HG03432 (cell line): ENCODE data around the gene OR6C76.
"Not testable (repeated sequence)": the region's sequence is repeated elsewhere in the genome, so short reads cannot be mapped to it uniquely, and the experiment has no call there.

Experiments used
- ATAC-seq: cut with Tn5 transposase; IDR thresholded peaks from one replicate; pipeline ENCODE4 v1.9.1; 2021; ENCODE audit warnings: mild to moderate bottlenecking, moderate library complexity; ENCODE audit not compliant: unreplicated experiment

OR6C76 gene

DNA sequence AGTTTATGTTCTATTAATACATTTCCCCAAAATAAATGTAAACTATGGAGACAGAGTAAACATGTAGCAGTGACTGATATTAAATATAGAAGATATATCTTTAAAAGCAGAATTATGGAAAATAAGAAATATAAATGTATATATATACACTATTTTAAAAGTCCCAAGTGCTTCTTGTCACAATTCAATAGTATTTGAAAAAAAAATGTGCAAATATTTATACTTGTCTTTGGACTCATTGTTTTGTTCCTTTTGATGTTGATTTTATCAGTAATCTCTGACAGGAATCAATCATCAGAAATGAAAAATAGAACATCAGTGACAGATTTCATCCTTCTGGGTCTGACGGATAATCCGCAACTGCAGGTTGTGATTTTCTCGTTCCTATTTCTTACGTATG lies at the start of gene OR6C76:
TSS of gene OR6C76 (plus strand) at position 301 of the 400 bp plus-strand sequence. CDS start at position 301, 0 bp downstream.
- ATAC-seq, result no peak

DNA sequence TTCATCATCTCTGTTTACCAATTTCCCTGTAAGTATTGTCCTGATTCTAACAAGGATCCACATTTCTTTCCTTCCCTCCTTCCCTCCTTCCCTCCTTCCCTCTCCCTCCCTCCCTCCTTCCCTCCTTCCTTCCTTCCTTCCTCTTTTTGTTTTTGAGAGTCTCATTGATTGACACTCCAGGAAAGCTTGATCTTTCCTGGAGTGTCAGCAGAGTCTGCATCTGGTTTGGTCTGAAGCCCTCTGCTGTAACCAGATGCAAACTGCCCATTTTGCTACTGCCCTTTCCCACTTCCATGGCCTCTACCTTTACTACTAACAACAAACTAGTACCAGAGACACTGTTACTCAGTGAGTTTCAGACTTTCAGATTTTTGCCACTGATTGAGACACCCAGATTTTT lies 40.2 kb upstream of the OR6C76 start:
- no peak for ATAC-seq

DNA sequence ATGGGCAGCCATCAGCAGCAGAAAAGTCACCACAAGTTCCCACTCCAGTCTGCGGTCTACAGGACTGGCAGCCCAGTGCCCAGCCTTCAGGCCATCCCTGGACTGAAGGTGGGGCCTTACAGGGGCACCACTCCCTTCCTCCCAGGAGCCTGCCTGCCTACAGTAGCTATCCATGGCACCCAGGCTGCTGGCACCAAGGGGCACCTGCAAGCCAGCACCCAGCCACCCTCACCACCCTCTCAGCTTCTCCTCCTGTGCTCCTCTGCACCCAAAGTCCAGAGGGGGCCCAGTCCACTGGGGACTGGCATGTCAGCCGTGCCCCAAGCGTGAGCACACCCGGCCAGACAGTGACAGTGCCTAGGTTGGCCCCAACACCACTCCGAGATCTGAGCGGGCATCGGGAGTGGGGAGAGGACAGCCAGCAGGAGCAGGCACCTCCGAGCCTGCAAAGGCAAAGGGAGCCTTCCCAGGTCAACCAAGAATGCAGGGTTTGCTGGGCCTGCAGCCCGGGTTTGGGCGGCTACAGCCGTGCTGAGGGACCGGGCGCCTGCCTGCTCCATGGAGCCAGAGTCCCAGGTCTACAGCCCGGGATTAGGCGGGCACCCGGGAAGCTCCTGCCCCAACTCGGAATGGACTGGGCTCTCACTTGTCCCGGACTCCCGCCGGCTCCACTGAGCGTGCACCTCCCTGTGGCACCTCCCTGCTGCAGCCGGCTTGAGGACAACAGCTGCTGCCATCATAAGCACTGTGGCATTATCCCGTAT lies 33.8 kb upstream of the OR6C76 start:
- ATAC-seq, result no peak

DNA sequence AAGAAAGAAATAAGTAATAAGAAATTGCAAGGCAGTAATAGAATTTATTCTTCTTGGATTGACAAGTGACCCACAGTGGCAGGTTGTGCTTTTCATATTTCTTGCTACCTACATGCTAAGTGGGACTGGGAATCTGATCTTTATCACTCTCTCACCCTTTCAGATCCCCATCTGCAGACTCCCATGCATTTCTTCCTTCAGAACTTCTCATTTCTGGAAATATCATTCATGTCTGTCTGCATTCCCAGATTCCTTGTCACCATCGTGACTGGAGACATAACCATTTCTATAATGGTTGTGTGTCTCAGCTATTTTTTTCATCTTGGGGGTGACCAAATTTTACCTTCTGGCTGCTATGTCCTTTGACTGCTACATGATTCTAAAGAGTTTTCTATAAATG lies 29.7 kb upstream of the OR6C76 start:
- ATAC-seq, result no peak

DNA sequence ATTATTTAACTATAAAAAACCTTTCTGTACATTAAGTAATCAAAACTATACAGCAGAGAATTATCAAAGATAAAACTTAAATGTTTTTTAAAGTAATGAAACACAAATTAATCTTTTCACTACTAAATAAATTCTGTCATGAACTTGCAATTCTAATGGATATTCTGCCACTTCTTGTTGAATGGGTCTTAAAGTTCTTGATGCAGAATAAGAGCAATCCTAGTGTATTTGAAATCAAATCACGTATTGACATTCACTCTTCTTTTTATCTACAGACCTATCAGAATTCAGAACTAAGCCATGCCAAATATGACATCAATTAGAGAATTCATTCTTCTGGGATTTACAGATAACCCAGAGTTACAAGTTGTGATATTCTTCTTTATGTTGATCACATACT lies 25.8 kb upstream of the OR6C76 start, which contains the start of gene OR6C65:
TSS of gene OR6C65 (plus strand) at position 301 of the 400 bp plus-strand sequence. CDS start at position 301, 0 bp downstream.
- no peak for ATAC-seq

DNA sequence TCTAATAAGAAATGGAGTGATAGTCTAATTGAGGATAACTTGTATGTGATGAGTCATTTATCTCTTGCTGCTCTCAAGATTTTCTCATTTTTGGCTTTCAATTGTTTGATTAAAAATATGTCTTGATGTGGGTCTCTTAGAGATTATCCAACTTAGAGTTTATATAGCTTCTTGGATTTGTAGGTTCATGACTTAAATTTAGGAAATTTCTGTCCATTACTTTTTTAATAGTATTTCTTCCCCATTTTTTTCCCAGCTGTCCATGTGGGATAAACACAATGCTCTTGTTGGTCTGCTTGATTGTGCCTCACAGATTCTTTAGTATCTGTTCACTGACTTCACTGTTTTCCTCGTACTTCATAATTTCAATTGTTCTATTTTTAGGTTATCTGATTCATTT lies 18.2 kb upstream of the OR6C76 start:
- no peak for ATAC-seq

DNA sequence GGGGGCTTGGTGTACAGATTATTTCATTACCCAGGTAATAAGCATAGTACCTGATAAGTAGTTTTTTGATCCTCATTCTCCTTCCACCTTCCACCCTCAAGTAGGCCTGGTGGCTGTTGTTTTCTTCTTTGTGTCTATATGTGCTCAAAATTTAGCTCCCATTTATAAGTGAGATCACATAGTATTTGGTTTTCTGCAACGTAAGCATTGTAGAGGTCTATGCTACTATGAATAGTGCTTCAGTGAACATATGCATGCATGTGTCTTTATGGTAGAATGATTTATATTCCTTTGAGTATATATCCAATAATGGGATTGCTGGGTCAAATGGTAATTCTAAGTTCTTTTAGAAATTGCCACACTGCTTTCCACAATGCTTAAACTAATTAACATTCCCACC lies 16.9 kb upstream of the OR6C76 start:
- not testable (repeated sequence) for ATAC-seq

DNA sequence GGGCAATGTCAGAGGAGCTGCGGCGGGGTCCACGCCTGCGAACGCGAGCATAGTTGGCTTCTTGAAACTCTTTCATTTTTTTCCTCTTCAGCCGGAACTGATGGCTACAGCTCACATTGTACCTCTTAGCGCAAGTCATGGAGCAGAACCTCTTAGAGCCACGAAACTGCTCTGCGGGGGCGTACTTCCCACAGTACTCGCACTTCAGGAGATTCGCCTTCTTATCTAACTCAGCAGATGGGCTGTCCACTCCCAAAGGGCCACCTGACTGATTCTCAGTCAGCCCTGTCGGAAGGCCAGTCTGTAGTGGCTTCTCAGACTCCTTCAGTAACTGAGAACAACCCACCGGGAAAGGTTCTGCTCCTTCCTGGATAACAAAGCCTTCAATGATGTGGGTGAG lies 13.9 kb upstream of the OR6C76 start:
- not testable (repeated sequence) for ATAC-seq

DNA sequence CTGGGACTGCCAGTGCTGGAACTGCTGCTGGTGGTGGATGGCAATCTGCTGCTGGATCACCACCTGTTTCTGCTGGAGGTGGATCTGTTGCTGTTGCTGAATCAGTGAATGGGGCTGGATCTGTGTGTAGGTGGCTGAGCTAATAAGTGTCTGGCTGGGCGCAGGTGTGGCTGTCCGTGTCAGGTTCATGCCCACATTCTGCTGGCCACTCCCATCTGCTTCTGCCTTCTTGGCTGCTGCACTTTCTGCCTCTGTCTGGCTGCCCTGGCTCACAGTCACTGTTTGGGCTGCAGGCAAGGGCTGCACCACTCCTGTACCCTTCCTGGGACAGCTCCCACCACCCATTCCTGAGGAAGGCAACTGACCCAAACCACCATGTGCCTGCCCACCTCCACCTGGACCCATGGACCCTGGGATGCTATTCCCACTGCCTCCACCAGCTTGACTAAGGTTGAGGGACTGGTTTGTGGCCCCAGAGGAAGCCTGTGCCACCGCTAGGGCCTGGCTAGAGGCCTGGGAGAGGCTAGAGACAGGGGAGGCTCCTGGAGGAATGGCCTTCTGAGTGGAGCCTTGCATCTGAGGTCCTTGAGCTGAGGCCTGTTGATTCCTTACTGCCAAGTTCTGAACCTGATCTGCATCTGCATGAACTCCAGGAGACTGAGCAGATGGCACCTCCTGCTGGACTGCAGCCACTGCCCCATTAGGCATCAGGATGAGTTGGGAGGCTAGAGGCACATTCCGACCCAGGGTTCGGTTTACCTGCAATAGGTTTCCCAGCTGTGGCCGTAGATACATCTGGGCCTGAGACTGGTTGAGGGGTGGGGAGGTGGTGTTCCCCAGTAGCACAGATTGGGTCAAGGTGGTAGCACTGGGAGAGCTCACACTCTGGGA lies 12.3 kb upstream of the OR6C76 start:
- not testable (repeated sequence) for ATAC-seq

DNA sequence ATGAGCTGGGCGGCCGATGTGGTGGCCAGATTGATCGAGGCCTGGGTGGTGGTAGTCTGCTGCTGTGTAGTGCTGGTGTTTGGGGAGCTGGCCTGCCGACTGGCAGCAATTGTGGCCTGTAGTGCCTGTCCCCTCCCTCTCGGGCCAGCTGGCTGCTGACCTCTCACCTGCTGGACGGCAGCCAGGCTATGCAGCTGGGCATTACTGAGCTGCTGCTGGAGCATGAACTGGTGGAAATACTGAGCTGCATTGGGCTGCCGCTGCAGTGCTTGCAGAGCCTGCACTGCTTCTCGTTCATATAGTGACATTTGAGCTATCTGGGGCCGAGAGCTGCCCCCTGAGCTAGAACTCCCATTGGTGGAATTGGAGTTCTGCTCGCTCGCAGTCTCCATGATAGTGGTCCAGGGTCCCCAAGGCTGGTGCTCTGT lies 11.6 kb upstream of the OR6C76 start:
- ATAC-seq, result not testable (repeated sequence)

DNA sequence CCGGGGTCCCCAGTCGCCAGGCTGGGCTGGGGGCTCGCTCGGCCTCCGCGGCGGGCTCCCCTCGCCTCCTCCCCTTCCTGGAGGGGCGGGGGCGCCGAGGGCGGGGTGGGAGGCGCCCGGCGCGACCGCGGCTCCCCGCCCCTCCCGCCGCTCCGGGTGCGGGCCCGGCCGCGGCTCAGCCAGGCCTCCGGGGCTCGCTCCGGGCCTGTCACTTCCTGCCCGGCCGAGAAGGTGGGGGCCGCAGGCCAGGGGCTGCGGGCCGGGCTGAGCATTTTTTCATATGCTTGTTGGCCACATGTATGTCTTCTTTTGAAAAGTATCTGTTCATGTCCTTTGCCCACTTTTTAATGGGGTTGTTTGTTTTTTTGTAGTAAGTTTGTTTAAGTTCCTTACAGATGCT lies 11.2 kb upstream of the OR6C76 start:
- not testable (repeated sequence) for ATAC-seq

DNA sequence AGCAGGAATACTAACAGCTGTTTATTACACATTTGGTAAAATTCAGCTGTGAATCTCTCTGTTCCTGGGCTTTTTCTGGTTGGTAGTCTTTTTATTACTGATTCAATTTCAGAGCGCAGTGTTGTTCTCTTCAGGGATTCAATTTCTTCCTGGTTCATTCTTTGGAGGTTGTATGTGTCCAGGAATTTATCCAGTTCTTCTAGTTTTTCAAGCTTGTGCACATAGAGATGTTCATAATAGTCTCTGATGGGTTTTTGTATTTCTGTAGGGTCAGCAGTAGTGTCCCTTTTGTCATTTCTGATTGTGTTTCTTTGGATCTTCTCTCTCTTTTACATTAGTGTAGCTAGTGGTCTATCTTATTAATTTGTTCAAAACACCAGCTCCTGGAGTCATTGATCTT lies 9.1 kb upstream of the OR6C76 start:
- no peak for ATAC-seq

DNA sequence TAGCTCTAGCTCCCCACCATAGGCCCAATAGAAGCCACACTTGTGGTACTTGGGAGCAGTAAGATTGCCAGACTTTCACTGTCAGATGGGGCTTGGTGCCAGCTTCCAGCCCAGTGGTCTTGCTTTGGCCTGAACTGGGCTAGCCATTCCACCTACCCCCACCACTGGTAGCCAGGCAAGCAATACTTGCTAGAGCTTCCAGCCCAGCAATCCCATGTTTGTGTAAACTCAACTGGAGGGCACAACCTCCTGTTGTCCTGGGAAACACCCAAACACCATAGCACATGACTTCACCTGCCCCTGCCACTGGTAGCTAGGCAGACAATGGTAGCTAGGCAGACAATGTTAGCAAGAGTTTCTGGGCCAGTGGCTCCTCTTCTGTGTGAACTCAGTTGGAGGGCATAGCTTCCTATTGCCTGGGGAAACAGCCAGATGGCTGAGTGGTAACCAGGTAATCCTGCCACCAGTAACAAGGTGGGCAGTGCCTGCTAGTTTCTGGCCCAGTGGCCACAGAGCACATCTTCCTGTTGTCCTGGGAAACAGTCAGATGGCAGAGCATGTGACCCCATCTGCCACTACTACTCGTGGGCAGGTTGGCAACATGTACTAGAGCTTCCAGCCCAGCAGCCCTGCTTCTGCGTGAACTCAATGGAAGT lies 5.6 kb upstream of the OR6C76 start:
- ATAC-seq, result no peak

DNA sequence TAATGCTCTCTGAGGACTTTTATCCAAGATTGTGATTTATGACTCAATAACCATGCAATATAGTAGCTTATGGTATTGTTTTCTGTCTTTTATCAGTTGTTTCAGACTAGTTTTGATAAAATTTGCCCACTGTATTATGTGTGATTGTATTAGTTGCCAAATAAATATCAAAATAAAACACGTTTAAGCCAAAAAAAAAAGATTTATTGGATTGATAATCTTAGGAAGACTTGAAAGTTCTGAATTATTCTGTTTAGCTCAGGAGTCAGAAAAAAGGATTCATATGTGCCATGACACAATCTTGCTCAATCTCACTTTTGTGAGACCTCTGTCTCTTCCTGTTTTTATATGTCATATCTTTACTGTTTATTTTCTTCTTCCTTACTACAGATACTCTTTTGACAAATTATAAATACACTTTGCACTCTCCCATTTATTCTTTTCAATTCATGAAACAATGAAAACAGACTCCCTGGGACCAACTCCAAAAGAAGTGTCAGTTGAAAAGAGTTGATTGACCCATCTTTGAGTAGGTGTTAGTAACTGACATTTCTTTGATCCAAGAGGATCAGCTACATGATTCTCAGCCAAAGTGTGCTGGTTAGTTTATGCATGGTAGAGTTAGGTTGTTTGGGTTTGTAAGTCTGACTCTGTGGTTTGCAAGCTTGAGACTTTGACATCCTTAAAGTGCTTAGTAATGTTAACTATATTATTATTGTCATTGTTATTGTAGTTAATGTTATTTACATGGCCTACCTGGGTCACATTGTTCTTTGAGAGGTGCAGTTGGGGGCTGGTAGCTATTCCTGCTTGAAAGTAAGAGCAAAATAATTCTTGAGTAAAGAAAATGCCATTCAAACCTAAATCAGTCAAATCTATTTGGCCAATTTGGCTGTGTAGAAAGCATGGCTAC lies 2.5 kb downstream of the OR6C76 start:
- no peak for ATAC-seq

DNA sequence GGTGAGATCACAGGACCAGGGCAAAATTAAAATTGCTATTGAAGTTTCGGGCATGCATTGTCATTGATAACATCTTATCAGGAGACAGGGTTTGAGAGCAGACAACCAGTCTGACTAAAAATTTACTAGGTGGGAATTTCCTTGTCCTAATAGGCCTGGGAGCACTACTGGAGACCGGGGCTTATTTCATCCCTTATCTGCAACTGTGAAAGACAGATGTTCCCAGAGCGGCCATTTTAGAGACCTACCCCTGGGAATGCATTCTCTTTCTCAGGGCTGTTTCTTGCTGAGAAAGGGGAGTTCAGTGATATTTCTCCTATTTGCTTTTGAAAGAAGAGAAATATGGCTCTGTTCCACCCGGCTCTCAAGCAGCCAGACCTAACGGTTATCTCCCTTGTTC lies 15.2 kb downstream of the OR6C76 start:
- ATAC-seq, result not testable (repeated sequence)

DNA sequence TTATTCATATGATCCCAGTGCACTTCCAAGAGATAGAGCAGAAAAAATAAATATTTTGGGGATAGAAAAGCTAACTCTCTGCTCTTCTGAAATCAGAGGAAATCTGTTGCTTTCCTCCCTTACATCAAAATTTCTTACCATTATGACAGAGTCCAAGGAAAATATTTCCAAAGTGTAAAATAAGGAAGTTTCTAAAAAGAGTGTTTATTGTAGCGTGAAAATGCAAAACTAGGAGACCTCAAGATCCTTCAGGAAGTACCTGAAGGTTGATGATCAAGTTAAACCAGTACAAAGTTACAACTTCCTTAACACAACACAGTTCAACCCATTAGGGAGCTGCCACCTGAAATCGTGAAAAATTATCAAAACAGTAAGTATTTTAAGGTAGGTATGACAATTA lies 17.7 kb downstream of the OR6C76 start, which contains the start of gene OR6C2:
TSS of gene OR6C2 (plus strand) at position 301 of the 400 bp plus-strand sequence. CDS start 8,138 bp downstream, outside the sequence.
- no peak for ATAC-seq

DNA sequence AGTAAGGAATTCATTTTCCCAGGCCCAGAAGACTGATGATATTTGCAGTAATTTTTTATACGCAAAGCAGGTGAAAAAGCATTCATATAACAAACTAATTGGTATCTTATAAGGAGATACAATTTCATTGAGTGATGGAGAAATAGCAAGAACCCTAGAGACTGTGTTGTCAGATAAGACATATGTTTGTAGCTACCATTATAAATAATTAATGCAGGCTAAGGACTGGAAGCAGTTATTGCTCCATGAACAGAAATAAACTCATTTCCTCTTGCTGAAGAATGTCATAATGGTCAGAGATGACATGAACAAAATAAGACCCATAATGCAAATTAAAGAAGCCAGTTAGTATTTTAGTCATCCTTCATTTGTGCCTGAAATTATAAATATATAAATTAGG lies 19.3 kb downstream of the OR6C76 start:
- no peak for ATAC-seq

DNA sequence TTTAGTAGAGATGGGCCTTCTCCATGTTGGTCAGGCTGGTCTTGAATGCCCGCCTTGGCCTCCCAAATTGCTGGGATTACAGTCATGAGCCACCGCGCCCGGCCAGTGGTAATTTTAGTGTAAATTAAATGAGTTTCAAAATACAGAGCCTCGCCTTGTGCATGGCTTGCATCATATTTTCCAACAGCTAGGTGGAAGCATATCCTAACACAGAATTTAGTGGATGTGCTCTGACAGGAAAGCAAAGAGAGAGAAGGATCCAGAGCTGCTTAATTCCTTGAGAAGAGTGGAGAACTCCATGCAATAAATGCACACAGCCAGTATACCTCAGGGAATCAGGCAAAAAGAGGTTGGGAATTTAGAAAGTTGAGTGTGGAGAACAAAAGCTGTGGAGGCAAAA lies 20.3 kb downstream of the OR6C76 start:
- ATAC-seq, result no peak

DNA sequence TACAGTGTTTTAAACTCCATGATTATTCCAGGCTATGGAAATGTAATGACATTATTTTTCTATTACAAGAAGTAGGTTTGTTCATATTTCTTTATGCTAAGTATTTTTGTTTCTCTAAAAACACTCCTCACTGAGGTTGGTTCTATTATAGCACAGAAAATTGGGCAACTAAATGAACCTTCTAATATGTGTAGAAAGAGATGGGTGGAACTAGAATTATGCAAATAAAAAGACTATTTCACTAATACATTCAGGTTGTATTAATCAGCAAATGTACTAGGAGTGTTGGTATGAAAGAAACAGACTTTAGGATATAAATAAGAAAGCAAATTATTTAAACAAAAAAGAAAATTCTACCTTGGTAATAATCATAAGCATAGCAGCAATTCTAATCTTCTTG lies 22.8 kb downstream of the OR6C76 start:
- no peak for ATAC-seq

DNA sequence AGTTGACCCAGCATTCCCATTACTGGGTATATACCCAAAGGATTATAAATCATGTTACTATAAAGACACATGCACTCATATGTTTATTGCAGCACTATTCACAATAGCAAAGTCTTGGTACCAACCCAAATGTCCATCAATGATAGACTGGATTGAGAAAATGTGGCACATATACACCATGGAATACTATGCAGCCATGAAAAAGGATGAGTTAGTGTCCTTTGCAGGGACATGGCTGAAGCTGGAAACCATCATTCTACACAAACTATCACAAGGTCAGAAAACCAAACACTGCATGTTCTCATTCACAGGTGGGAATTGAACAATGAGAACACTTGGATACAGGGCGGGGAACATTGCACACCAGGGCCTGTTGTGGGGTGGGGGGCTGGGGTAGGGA lies 38.9 kb downstream of the OR6C76 start:
- ATAC-seq, result not testable (repeated sequence)
